Stimulated activated CD4-positive, alpha-beta T cell treated with anti-CD3 and anti-CD28 coated beads, Interleukin-4, amount 100 ng/mL, for 24 hours (primary cell): Measurements from ENCODE around the gene TSHZ3.

Source experiments
- DNase-seq: peaks from one replicate; pipeline ENCODE4 v3.0.0-alpha.2; 2020

Gene TSHZ3

GRCh38 chr19:31354799-31355664 is 5.8 kb upstream of the TSHZ3 start:
- DNase-seq, result no peak

GRCh38 chr19:31354316-31354715 is 5.1 kb upstream of the TSHZ3 start:
- no peak for DNase-seq

- DNase-seq, result no peak
Observed at GRCh38 chr19:31353833-31354232, 4.6 kb upstream of the TSHZ3 start.

- no peak for DNase-seq
Observed at GRCh38 chr19:31352782-31353651, 3.8 kb upstream of the TSHZ3 start.

- DNase-seq, result no peak
Observed at GRCh38 chr19:31352296-31352781, 3.1 kb upstream of the TSHZ3 start.

- DNase-seq, result no peak
Observed at GRCh38 chr19:31351855-31352195, 2.6 kb upstream of the TSHZ3 start.

GRCh38 chr19:31351056-31351854 is 2.0 kb upstream of the TSHZ3 start:
- DNase-seq, result no peak

- no peak for DNase-seq
Observed at GRCh38 chr19:31350693-31351055, 1.4 kb upstream of the TSHZ3 start.

GRCh38 chr19:31350033-31350692 is 927 bp upstream of the TSHZ3 start:
- no peak for DNase-seq

- no peak for DNase-seq
Observed at GRCh38 chr19:31348481-31349159, 616 bp downstream of the TSHZ3 start.

GRCh38 chr19:31347828-31348392 is 1.3 kb downstream of the TSHZ3 start:
- no peak for DNase-seq

- no peak for DNase-seq
Observed at GRCh38 chr19:31347354-31347753, 1.9 kb downstream of the TSHZ3 start.

- no peak for DNase-seq
Observed at GRCh38 chr19:31346184-31347059, 2.8 kb downstream of the TSHZ3 start.

GRCh38 chr19:31344403-31344802 is 4.8 kb downstream of the TSHZ3 start:
- DNase-seq, result no peak

GRCh38 chr19:31342926-31343325 is 6.3 kb downstream of the TSHZ3 start:
- DNase-seq, result no peak

- no peak for DNase-seq
Observed at GRCh38 chr19:31340042-31341025, 8.9 kb downstream of the TSHZ3 start.

- DNase-seq, result no peak
Observed at GRCh38 chr19:31339411-31339810, 9.8 kb downstream of the TSHZ3 start.

GRCh38 chr19:31338069-31338776 is 11.0 kb downstream of the TSHZ3 start:
- DNase-seq, result no peak
